HEK293 (cell line): ENCODE data around the gene TAS1R1.

ENCODE experiments used
- KLF1 ChIP-seq: fragments of 450-650 bp; formaldehyde crosslinking; IDR thresholded peaks from 2 replicates; pipeline ENCODE4 v1.5.1; 2016; ENCODE audit warnings: missing biosample characterization, missing genetic modification characterization
- KLF8 ChIP-seq: fragments of 450-650 bp; formaldehyde crosslinking; IDR thresholded peaks from 2 replicates; pipeline ENCODE4 v1.5.1; 2016; ENCODE audit warnings: missing biosample characterization, missing genetic modification characterization
- PATZ1 ChIP-seq: fragments of 450-650 bp; formaldehyde crosslinking; IDR thresholded peaks from 2 replicates; pipeline ENCODE4 v1.5.1; 2016; ENCODE audit warnings: missing biosample characterization, missing genetic modification characterization
- PRDM10 ChIP-seq: fragments of 450-650 bp; formaldehyde crosslinking; IDR thresholded peaks from 2 replicates; pipeline ENCODE4 v1.5.1; 2016; ENCODE audit warnings: missing biosample characterization, missing genetic modification characterization
- SP2 ChIP-seq: fragments of 450-650 bp; formaldehyde crosslinking; IDR thresholded peaks from 2 replicates; pipeline ENCODE4 v1.5.1; 2016; ENCODE audit warnings: missing biosample characterization, missing genetic modification characterization
- SP3 ChIP-seq: fragments of 450-650 bp; formaldehyde crosslinking; IDR thresholded peaks from 2 replicates; pipeline ENCODE4 v1.5.1; 2016; ENCODE audit warnings: missing biosample characterization, missing genetic modification characterization
- WT1 ChIP-seq: fragments of 450-650 bp; formaldehyde crosslinking; IDR thresholded peaks from 2 replicates; pipeline ENCODE4 v1.5.1; 2016; ENCODE audit warnings: missing biosample characterization, missing genetic modification characterization
- YY2 ChIP-seq: fragments of 450-650 bp; formaldehyde crosslinking; IDR thresholded peaks from 2 replicates; pipeline ENCODE4 v1.5.1; 2016; ENCODE audit warnings: missing biosample characterization, missing genetic modification characterization
- ZBTB44 ChIP-seq: fragments of 450-650 bp; IDR thresholded peaks from 2 replicates; pipeline ENCODE4 v1.5.1; 2018; ENCODE audit warnings: missing biosample characterization, mild to moderate bottlenecking, missing genetic modification characterization
- ZEB2 ChIP-seq: fragments of 450-650 bp; formaldehyde crosslinking; IDR thresholded peaks from 2 replicates; pipeline ENCODE4 v1.5.1; 2016; ENCODE audit warnings: missing biosample characterization, missing genetic modification characterization
- ZNF138 ChIP-seq: fragments of 450-650 bp; formaldehyde crosslinking; IDR thresholded peaks from 2 replicates; pipeline ENCODE4 v1.5.1; 2016; ENCODE audit warnings: missing biosample characterization, missing genetic modification characterization, borderline replicate concordance
- ZNF24 ChIP-seq: fragments of 450-650 bp; formaldehyde crosslinking; IDR thresholded peaks from 2 replicates; pipeline ENCODE4 v1.5.1; 2016; ENCODE audit warnings: missing biosample characterization, missing genetic modification characterization
- ZNF335 ChIP-seq: fragments of 450-650 bp; formaldehyde crosslinking; conservative IDR thresholded peaks from 2 replicates; pipeline ENCODE4 v1.5.1; 2016; ENCODE audit warnings: missing biosample characterization, missing genetic modification characterization
- ZNF362 ChIP-seq: fragments of 450-650 bp; formaldehyde crosslinking; IDR thresholded peaks from 2 replicates; pipeline ENCODE4 v1.5.1; 2016; ENCODE audit warnings: missing biosample characterization, missing genetic modification characterization
- ZNF518A ChIP-seq: fragments of 450-650 bp; formaldehyde crosslinking; conservative IDR thresholded peaks from 2 replicates; pipeline ENCODE4 v1.5.1; 2016; ENCODE audit warnings: low read depth, missing biosample characterization, missing genetic modification characterization
- ZNF639 ChIP-seq: fragments of 450-650 bp; formaldehyde crosslinking; IDR thresholded peaks from 2 replicates; pipeline ENCODE4 v1.5.1; 2016; ENCODE audit warnings: missing biosample characterization, missing genetic modification characterization
- ZNF677 ChIP-seq: fragments of 450-650 bp; IDR thresholded peaks from 2 replicates; pipeline ENCODE4 v1.5.0; 2018; ENCODE audit warnings: missing biosample characterization, mild to moderate bottlenecking, missing genetic modification characterization, moderate library complexity
- ZNF837 ChIP-seq: fragments of 450-650 bp; formaldehyde crosslinking; IDR thresholded peaks from 2 replicates; pipeline ENCODE4 v1.5.1; 2016; ENCODE audit warnings: missing biosample characterization, missing genetic modification characterization
- ZNF843 ChIP-seq: fragments of 450-650 bp; formaldehyde crosslinking; IDR thresholded peaks from 2 replicates; pipeline ENCODE4 v1.5.1; 2016; ENCODE audit warnings: missing biosample characterization, missing genetic modification characterization

Gene TAS1R1

GRCh38 chr1:6554031-6554906 lies 838 bp upstream of the TAS1R1 start, which contains the start of gene NOL9 (continued):
- TF ChIP-seq ZNF138 (tag by site-specific recombination) = no peak
- TF ChIP-seq ZNF362 (tag by site-specific recombination) = no peak
- TF ChIP-seq ZNF677 (tag by site-specific recombination) = 0 out of 2 replicates have a peak, but pooled peaks have one; percentile 3
- TF ChIP-seq ZNF837 (tag by site-specific recombination) = no peak
- TF ChIP-seq ZEB2 (tag by site-specific recombination) = 0 out of 2 replicates have a peak, but pooled peaks have one; percentile 34
- peak; percentile 45 for TF ChIP-seq KLF1
- TF ChIP-seq ZNF843 (tag by site-specific recombination) = peak; percentile 57; the same call in 1 of the 2 replicates
- peak; percentile 38 for TF ChIP-seq PRDM10 (tag by site-specific recombination)
- TF ChIP-seq ZNF335 (tag by site-specific recombination) = peak; percentile 47
- peak; percentile 32; the same call in 1 of the 2 replicates for TF ChIP-seq WT1
- TF ChIP-seq KLF8 (tag by site-specific recombination) = peak; percentile 95
- TF ChIP-seq PATZ1 (tag by site-specific recombination) = peak; percentile 42; the same call in 1 of the 2 replicates
- TF ChIP-seq ZBTB44 (tag by site-specific recombination) = peak; percentile 70; the same call in 1 of the 2 replicates
- TF ChIP-seq SP2 (tag by site-specific recombination) = peak; percentile 68
- TF ChIP-seq SP3 = peak; percentile 88
- peak; percentile 74 for TF ChIP-seq ZNF24 (tag by site-specific recombination)
- peak; percentile 60; the same call in 1 of the 2 replicates for TF ChIP-seq ZNF639
- 0 out of 2 replicates have a peak, but pooled peaks have one; percentile 37 for TF ChIP-seq ZNF518A (tag by site-specific recombination)
- peak; percentile 97 for TF ChIP-seq YY2 (tag by site-specific recombination)
